HG02973 (cell line): ENCODE data around the gene RAI1.

Source experiments
- ATAC-seq: cut with Tn5 transposase; IDR thresholded peaks from one replicate; pipeline ENCODE4 v1.9.1; 2021; ENCODE audit warnings: moderate library complexity; ENCODE audit not compliant: unreplicated experiment

RAI1 gene

GRCh38 chr17:17824783-17825614 is 143.7 kb downstream of the RAI1 start:
- no peak for ATAC-seq

GRCh38 chr17:17826342-17826713 is 145.1 kb downstream of the RAI1 start:
- ATAC-seq, result no peak

- no peak for ATAC-seq
Observed at GRCh38 chr17:17826942-17827785, 145.9 kb downstream of the RAI1 start.

- no peak for ATAC-seq
Observed at GRCh38 chr17:17827826-17828621, 146.8 kb downstream of the RAI1 start.

- no peak for ATAC-seq
Observed at GRCh38 chr17:17830269-17830567, 149.0 kb downstream of the RAI1 start.

GRCh38 chr17:17830740-17831207 is 149.5 kb downstream of the RAI1 start:
- no peak for ATAC-seq

GRCh38 chr17:17831208-17832031 is 150.2 kb downstream of the RAI1 start:
- ATAC-seq, result no peak

- no peak for ATAC-seq
Observed at GRCh38 chr17:17832032-17832363, 150.7 kb downstream of the RAI1 start.

GRCh38 chr17:17833658-17834357 is 152.6 kb downstream of the RAI1 start:
- ATAC-seq, result no peak

- ATAC-seq, result no peak
Observed at GRCh38 chr17:17834974-17835373, 153.7 kb downstream of the RAI1 start.

GRCh38 chr17:17835415-17836249 is 154.4 kb downstream of the RAI1 start:
- ATAC-seq, result no peak

GRCh38 chr17:17836250-17836817 is 155.1 kb downstream of the RAI1 start:
- ATAC-seq, result peak; percentile 56

GRCh38 chr17:17836818-17837379 is 155.6 kb downstream of the RAI1 start, which contains the start of gene SREBF1:
Gene SREBF1 (minus strand): TSS chr17:17836986. CDS start chr17:17836817, 169 bp downstream.
- ATAC-seq, result peak; percentile 26

GRCh38 chr17:17837380-17837821 is 156.1 kb downstream of the RAI1 start:
- ATAC-seq, result no peak

- no peak for ATAC-seq
Observed at GRCh38 chr17:17837966-17838962, 157.0 kb downstream of the RAI1 start.

- ATAC-seq, result peak; percentile 42
Observed at GRCh38 chr17:17839791-17840707, 158.8 kb downstream of the RAI1 start.
